Activated T-cell treated with anti-CD3 and anti-CD28 coated beads, Interleukin-2, amount 50 U/mL, for 48 hours (primary cell): ENCODE results near the gene REPS1.
"Not testable (repeated sequence)": the region's sequence is repeated elsewhere in the genome, so short reads cannot be mapped to it uniquely, and the experiment has no call there.

ENCODE experiments used
- DNase-seq, 2 experiments: peaks; one replicate each; pipeline ENCODE4 v3.0.0-alpha.2; 2020

The REPS1 gene

GRCh38 chr6:138987643-138988468 lies at the start of gene REPS1:
TSS of gene REPS1 (minus strand) at chr6:138988253. CDS start at chr6:138987682, 571 bp downstream.
- peak; percentile 94 to 96 for DNase-seq

GRCh38 chr6:139037490-139037889 lies 49.4 kb upstream of the REPS1 start:
- DNase-seq: no peak

GRCh38 chr6:139030228-139030963 lies 42.3 kb upstream of the REPS1 start:
- DNase-seq: no peak

- DNase-seq: peak; percentile 32 to 52
These were observed 41.6 kb upstream of the REPS1 start for GRCh38 chr6:139029470-139030227.

GRCh38 chr6:139028658-139029469 lies 40.8 kb upstream of the REPS1 start, which contains the start of gene ABRACL:
TSS of gene ABRACL (plus strand) at chr6:139028745. CDS start at chr6:139034161, 5,416 bp downstream.
- peak; percentile 87 to 88 for DNase-seq

- DNase-seq: no peak
These were observed 40.2 kb upstream of the REPS1 start for GRCh38 chr6:139028215-139028657.

- DNase-seq: peak; percentile 54 to 61
These were observed 39.6 kb upstream of the REPS1 start for GRCh38 chr6:139027620-139028182.

- DNase-seq: not testable (repeated sequence)
These were observed 37.4 kb upstream of the REPS1 start for GRCh38 chr6:139025416-139025815.

GRCh38 chr6:139020689-139021088 lies 32.6 kb upstream of the REPS1 start:
- no peak for DNase-seq

GRCh38 chr6:139019722-139020121 lies 31.7 kb upstream of the REPS1 start:
- no peak for DNase-seq

- DNase-seq: no peak
These were observed 29.2 kb upstream of the REPS1 start for GRCh38 chr6:139017227-139017626.

GRCh38 chr6:139016337-139017213 lies 28.5 kb upstream of the REPS1 start:
- DNase-seq: no peak

GRCh38 chr6:139014945-139015344 lies 26.9 kb upstream of the REPS1 start:
- DNase-seq: no peak

- DNase-seq: no peak
These were observed 25.2 kb upstream of the REPS1 start for GRCh38 chr6:139013185-139013800.

- no peak for DNase-seq
These were observed 23.9 kb upstream of the REPS1 start for GRCh38 chr6:139011980-139012379.

- no peak for DNase-seq
These were observed 22.6 kb upstream of the REPS1 start for GRCh38 chr6:139010674-139011073.

- no peak for DNase-seq
These were observed 20.1 kb upstream of the REPS1 start for GRCh38 chr6:139008117-139008516.

- no peak for DNase-seq
These were observed 19.4 kb upstream of the REPS1 start for GRCh38 chr6:139007428-139007827.

GRCh38 chr6:139006477-139006876 lies 18.4 kb upstream of the REPS1 start:
- no peak for DNase-seq

GRCh38 chr6:139003751-139004150 lies 15.7 kb upstream of the REPS1 start:
- no peak for DNase-seq
